Fibroblast of lung (primary cell): ENCODE data around the gene ANO2. TPM values are rescaled to one million over a fixed set of nuclear protein-coding genes. Genes with fewer than 3 reads are reported as not detected.

Experiments used
- DNase-seq, 2 donors: peaks; one replicate each; pipeline versions ENCODE4 v3.0.0 to v3.0.0-alpha.2; 2010; ENCODE audit warnings: low read depth in 2 of 2
- H2AFZ ChIP-seq: 2 replicates; pipeline ENCODE4 v1.5.1; 2012; ENCODE audit warnings: low read length, control low read depth, inconsistent platforms
- H3K27ac ChIP-seq: 2 replicates; pipeline ENCODE4 v1.5.1; 2011; ENCODE audit warnings: low read length, control low read depth; ENCODE audit not compliant: insufficient read depth
- H3K27me3 ChIP-seq: 2 replicates; pipeline ENCODE4 v1.5.1; 2011; ENCODE audit warnings: mild to moderate bottlenecking, low read length; ENCODE audit not compliant: control insufficient read depth, insufficient read depth
- H3K36me3 ChIP-seq: 2 replicates; pipeline ENCODE4 v1.5.1; 2011; ENCODE audit warnings: low read length; ENCODE audit not compliant: control insufficient read depth, insufficient read depth
- H3K4me1 ChIP-seq: 2 replicates; pipeline ENCODE4 v1.5.1; 2011; ENCODE audit warnings: low read length; ENCODE audit not compliant: control insufficient read depth, insufficient read depth; ENCODE audit errors: extremely low read depth
- H3K4me2 ChIP-seq: 2 replicates; pipeline ENCODE4 v1.5.1; 2011; ENCODE audit warnings: low read length, control low read depth; ENCODE audit not compliant: insufficient read depth; ENCODE audit errors: extremely low read depth
- H3K4me3 ChIP-seq, 4 experiments: fragments of 200-600 bp in 1 of 4; sonication (generic) in 1 of 4; replicated peaks in 1 of 4; 2 replicates each; pipeline ENCODE4 v1.5.1; 2011 to 2016; ENCODE audit warnings: low read length in 4 of 4, low read depth in 3 of 4, mild to moderate bottlenecking in 3 of 4, control low read depth in 2 of 4, inconsistent platforms in 1 of 4, mixed read lengths in 1 of 4; ENCODE audit not compliant: insufficient read depth in 1 of 4; ENCODE audit errors: control extremely low read depth in 1 of 4
- H3K79me2 ChIP-seq: 2 replicates; pipeline ENCODE4 v1.5.1; 2012; ENCODE audit warnings: mild to moderate bottlenecking, low read length, inconsistent platforms; ENCODE audit not compliant: control insufficient read depth, insufficient read depth
- H3K9ac ChIP-seq: 2 replicates; pipeline ENCODE4 v1.5.1; 2011; ENCODE audit warnings: mild to moderate bottlenecking, low read length, control low read depth; ENCODE audit not compliant: insufficient read depth
- H3K9me3 ChIP-seq: 2 replicates; pipeline ENCODE4 v1.5.1; 2012; ENCODE audit warnings: low read depth, low read length; ENCODE audit not compliant: control insufficient read depth, insufficient read depth
- H4K20me1 ChIP-seq: 2 replicates; pipeline ENCODE4 v1.5.1; 2011; ENCODE audit warnings: low read length; ENCODE audit not compliant: control insufficient read depth, insufficient read depth; ENCODE audit errors: extremely low read depth
- EZH2 ChIP-seq: IDR thresholded peaks from 2 replicates; pipeline ENCODE4 v1.5.1; 2012; ENCODE audit warnings: low read length, control low read depth, mild to moderate bottlenecking; ENCODE audit errors: missing control alignments
- polyA plus RNA-seq, 2 donors: library from polyadenylated mRNA; depleted of rRNA in 1 of 2; stranded (reverse) in 1 of 2; unstranded in 1 of 2; fragments of >200 nt; gene quantifications; 2 replicates each; pipeline ENCODE4 v1.2.1, GENCODE V29; 2011 to 2012; ENCODE audit warnings: missing spikeins in 1 of 2
- total RNA-seq: library from RNA; depleted of rRNA; stranded (reverse); fragments of >200 nt; gene quantifications from 2 replicates; pipeline ENCODE4 v1.2.1, GENCODE V29; 2014
- TF ChIP-seq, protein P1 (sequence below), 2 donors: IDR thresholded peaks in 1 of 2; conservative IDR thresholded peaks in 1 of 2; 1 replicate in 1 of 2; 2 replicates in 1 of 2; pipeline ENCODE4 v1.5.1; 2011 to 2012; ENCODE audit warnings: low read length in 2 of 2, control low read depth in 1 of 2, inconsistent platforms in 1 of 2, low read depth in 1 of 2, mild to moderate bottlenecking in 1 of 2

Gene ANO2
- total and polyA plus RNA-seq, 2 donors (not counting 1 experiment from before 2014, with no cell fraction given) = 0.15 to 0.17 TPM

- H3K9me3 ChIP-seq = no peaks in the 10 kb centered on the region
- TF ChIP-seq EZH2 = no peak
- TF ChIP-seq, protein P1, sequence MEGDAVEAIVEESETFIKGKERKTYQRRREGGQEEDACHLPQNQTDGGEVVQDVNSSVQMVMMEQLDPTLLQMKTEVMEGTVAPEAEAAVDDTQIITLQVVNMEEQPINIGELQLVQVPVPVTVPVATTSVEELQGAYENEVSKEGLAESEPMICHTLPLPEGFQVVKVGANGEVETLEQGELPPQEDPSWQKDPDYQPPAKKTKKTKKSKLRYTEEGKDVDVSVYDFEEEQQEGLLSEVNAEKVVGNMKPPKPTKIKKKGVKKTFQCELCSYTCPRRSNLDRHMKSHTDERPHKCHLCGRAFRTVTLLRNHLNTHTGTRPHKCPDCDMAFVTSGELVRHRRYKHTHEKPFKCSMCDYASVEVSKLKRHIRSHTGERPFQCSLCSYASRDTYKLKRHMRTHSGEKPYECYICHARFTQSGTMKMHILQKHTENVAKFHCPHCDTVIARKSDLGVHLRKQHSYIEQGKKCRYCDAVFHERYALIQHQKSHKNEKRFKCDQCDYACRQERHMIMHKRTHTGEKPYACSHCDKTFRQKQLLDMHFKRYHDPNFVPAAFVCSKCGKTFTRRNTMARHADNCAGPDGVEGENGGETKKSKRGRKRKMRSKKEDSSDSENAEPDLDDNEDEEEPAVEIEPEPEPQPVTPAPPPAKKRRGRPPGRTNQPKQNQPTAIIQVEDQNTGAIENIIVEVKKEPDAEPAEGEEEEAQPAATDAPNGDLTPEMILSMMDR (conservative IDR thresholded peaks at IDR 0.05 in 1 of 2, IDR thresholded peaks at IDR 0.05 in 1 of 2; ENCODE audit: low read depth in 1 of 2, low read length in 2 of 2) = no peak
- H3K9ac ChIP-seq = no peak overlapping the region
- H3K4me3 ChIP-seq = no peak overlapping the region
- H3K79me2 ChIP-seq = no peaks in the 10 kb centered on the region
- H3K4me2 ChIP-seq = no peak overlapping the region
- H2AFZ ChIP-seq = no peak overlapping the region
- no peak overlapping the region for H3K27ac ChIP-seq
- DNase-seq = no peak
- H3K27me3 ChIP-seq = no peaks in the 10 kb centered on the region
- H4K20me1 ChIP-seq = no peaks in the 10 kb centered on the region
- no peaks in the 10 kb centered on the region for H3K4me1 ChIP-seq
- no peaks in the 10 kb centered on the region for H3K36me3 ChIP-seq
Measured at GRCh38 chr12:5768171-5768570, 176.9 kb downstream of the ANO2 start.

DNA sequence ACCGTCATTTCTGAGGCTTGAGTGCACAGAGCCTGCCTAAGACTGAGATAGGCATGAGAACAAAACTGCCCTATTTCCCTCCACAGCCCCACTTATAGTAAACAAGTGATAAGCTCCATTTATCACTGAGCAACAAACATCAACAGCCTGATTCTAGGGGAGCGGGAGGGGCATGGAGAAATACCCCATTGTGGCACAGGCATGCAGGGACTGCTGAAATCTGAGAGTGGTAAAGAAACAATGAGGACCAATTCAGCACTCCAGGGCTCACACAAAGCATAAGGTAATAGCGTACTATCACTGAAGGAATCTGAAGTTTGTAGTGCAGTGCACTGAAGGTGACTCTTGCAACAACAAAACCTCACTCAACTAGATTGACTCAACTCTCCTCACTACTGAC, 186.7 kb downstream of the ANO2 start:
- no peaks in the 10 kb centered on the region for H3K27me3 ChIP-seq
- H3K79me2 ChIP-seq = no peaks in the 10 kb centered on the region
- no peak overlapping the region for H3K9ac ChIP-seq
- H3K9me3 ChIP-seq = no peaks in the 10 kb centered on the region
- TF ChIP-seq EZH2 = no peak
- TF ChIP-seq, protein P1 (conservative IDR thresholded peaks at IDR 0.05 in 1 of 2, IDR thresholded peaks at IDR 0.05 in 1 of 2; ENCODE audit: low read depth in 1 of 2, low read length in 2 of 2) = no peak
- no peak for DNase-seq
- H3K4me3 ChIP-seq = no peak overlapping the region
- no peak overlapping the region for H3K4me2 ChIP-seq
- H3K4me1 ChIP-seq = no peaks in the 10 kb centered on the region
- H2AFZ ChIP-seq = no peak overlapping the region
- H3K36me3 ChIP-seq = no peaks in the 10 kb centered on the region
- no peaks in the 10 kb centered on the region for H4K20me1 ChIP-seq
- no peak overlapping the region for H3K27ac ChIP-seq

DNA sequence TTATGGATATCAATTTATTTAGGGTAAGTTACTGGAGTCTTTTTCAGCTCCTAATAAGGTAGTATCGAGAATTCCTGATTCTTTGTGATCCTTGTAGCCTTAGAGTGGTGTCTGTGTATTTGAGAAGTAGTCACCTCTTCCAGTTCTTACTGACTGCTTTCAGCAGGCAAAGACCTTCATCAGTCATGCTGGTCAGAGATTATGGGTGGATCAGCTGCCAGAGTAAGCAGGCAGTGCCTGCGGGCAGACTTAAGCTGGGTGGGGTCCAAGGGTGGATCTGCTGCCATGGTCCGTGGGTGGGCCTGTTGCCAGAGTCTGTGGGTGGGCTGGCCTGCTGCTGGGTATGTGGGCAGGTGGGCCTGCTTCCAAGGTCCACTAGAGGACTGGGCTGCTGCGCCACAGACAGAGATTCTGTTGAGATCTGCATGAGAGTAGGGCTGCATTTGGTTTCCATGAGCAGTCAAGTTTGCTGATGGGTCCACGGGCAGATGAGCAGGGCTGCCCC, 188.7 kb downstream of the ANO2 start:
- no peak for DNase-seq
- Histone ChIP-seq H4K20me1 (no peaks in the 10 kb centered on the region), H2AFZ (no peak overlapping the region)

More for the DNA sequence above, 188.7 kb downstream of the ANO2 start:
- H3K79me2 ChIP-seq = no peaks in the 10 kb centered on the region
- no peak overlapping the region for H3K4me2 ChIP-seq
- H3K36me3 ChIP-seq = no peaks in the 10 kb centered on the region
- no peak overlapping the region for H3K27ac ChIP-seq
- H3K4me3 ChIP-seq = no peak overlapping the region
- H3K27me3 ChIP-seq = no peaks in the 10 kb centered on the region
- no peaks in the 10 kb centered on the region for H3K4me1 ChIP-seq
- no peak overlapping the region for H3K9ac ChIP-seq
- TF ChIP-seq, protein P1 (conservative IDR thresholded peaks at IDR 0.05 in 1 of 2, IDR thresholded peaks at IDR 0.05 in 1 of 2; ENCODE audit: low read depth in 1 of 2, low read length in 2 of 2) = no peak
- no peak for TF ChIP-seq EZH2
- H3K9me3 ChIP-seq = no peaks in the 10 kb centered on the region
